GM03348 (cell line): Measurements from ENCODE around the gene ATF6B.
"Not testable (repeated sequence)": the region's sequence is repeated elsewhere in the genome, so short reads cannot be mapped to it uniquely, and the experiment has no call there.

ENCODE experiments used
- DNase-seq: peaks from one replicate; pipeline ENCODE4 v3.0.0; 2012; ENCODE audit warnings: low spot score

ATF6B gene

DNA sequence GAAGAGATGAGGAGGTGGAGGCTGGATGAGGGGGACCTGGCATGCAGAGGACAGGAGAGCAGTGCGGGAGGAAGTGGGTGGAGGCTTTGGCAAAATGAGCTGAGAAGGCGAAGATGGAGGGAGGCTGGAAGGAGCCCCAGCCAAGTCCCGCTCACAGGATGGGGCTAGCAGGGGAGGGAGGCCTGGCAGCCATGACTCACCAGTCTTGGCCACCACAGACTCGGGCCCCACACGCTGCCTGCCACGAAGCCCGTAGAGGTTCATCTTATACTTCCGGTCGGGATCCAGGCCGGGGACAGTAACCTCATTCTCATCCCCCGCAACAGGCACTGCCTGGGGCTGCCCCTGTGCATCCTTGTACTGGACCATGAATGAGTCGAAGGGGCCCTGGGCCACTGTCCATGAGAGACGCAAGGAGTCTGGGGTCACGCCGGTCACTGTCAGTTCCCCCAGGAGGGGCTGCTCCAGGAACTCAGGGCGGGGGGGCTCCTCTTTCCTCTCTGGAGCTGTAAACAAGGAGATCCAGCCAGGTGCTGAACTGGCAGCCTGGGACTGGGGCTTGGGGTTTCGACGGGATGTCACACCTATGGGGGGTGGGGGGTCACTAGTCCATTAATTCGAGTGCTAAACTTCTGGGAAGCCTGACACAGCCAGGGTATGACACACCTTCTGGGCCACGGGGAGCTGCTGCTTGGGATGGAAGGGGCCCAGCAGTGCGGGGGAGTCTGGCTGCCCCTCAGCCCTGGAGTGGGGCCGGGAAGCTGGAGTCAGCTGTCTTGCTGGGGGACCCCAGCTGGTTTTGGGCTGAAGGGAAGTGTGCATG lies 46.7 kb downstream of the ATF6B start:
- peak; percentile 97 for DNase-seq

GRCh38 chr6:32079566-32080290 lies 48.3 kb downstream of the ATF6B start:
- peak; percentile 69 for DNase-seq

DNA sequence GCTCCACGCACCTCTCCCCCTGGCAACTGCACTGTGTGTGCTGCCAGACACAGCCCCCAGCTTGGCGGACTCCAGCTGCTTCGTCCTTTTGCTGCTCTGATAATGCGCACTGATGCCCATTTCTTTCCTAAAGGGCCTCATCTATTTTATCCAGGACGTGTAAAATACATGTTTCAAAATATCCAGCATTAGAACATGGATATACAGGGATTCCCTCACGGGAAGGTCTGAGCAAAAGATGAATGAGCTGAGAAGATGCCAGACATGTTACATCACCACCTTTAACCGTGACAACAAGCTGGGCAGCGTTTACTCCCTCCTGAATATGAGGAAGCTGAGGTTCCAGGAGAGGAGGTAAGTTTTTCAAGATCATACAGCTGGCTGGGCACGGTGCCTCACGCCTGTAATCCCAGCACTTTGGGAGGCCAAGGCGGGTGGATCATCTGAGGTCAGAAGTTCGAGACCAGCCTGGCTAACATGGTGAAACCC lies 51.7 kb downstream of the ATF6B start:
- DNase-seq, result peak; percentile 73

DNA sequence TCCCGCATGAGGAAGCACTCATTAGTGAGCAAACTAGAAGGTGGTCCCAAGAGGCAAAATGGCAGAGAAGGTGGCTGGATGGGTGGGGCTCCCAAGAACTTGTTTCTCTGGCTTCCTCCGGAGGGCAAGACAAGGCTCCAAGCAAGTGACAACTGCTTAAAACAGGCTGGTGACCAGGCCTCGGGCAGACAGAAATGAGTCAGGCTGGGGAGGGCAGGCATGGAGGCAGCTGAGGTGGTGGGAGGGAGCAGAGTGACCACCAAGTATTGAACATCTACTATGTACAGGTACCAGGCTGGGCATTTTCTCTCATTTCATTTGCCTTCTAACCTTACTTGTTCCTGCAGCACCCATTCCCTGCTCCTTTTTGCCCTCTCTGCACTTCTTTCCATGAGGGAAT lies 52.3 kb downstream of the ATF6B start:
- no peak for DNase-seq

- DNase-seq, result peak; percentile 82
These were observed 53.0 kb downstream of the ATF6B start for GRCh38 chr6:32074996-32075532.

DNA sequence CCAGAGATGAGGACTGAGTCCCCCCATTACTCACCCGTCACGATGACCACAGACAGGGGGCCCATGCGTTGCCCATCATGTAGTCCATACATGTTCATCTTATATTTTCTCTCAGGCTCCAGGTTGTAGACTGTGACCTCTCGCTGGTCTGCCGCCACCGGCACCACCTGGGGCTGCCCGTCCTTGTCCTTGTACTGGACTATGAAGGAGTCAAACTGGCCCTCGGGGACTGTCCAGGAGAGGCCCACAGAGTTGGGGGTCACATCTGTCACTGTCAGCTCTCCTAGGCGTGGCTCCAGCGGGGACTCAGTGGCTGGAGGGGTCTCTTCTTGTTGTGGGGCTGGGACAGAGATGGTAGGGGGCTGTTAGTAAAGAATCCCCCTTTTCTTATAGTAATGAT lies 54.4 kb downstream of the ATF6B start:
- DNase-seq, result no peak

DNA sequence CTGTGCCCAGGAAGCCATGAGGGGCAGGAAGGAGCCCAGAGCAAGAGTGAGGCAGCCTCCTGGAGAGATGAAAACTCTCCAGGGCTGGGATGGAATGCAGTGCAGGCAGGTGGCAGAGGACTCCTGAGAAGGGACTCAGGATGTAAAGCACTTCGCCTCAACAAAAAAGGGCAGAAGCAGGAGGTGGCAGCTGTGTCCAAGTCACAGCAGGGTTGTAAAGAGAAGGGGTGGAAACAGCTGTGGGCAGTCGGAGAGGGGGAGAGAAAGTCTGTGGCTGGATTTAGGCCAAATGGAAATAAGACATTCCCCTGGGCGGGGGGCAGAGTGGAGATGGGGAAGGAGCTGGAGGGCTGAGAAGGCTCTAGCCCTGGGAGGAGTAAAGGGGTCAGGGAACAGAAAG lies 54.9 kb downstream of the ATF6B start:
- no peak for DNase-seq

- no peak for DNase-seq
These were observed 57.1 kb downstream of the ATF6B start for GRCh38 chr6:32070814-32071543.

GRCh38 chr6:32069878-32070515 lies 58.0 kb downstream of the ATF6B start:
- DNase-seq, result no peak

GRCh38 chr6:32069460-32069859 lies 58.6 kb downstream of the ATF6B start:
- DNase-seq, result no peak

DNA sequence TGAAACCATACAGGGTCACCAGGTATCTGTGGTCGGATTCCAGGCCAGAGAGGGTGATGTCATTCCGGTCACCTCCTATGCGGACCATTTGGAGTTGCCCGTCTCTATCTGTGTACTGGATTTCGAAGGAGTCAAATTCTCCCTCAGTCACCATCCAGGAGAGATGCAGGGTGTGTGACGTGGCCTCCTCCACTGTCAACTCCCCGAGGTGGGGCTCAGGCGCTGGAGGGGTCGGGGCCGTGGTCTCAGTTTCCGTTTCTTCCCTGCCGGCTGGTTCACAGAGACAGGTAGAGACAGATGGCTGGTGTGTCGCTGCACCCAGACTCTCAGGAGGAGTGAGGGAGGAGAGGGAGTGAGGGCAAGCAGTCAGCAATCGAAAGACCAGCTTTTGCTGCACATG lies 59.2 kb downstream of the ATF6B start:
- DNase-seq, result no peak

DNA sequence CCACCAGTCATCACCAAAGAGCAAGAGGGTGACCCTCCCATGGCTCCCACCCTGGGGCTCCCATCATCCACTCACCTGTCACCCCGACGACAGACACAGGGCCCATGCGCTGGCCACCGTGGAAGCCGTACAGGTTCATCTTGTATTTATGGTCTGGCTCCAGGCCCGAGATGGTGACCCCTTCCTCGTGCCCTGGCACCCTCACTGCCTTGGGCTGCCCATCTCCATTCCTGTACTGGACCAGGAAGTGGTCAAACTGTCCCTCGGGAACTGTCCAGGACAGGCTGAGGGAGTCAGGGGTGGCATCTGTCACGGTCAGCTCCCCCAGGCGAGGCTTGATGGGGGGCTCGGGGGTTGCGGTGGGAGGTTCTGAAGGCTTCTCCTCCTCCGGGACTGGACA lies 59.7 kb downstream of the ATF6B start:
- DNase-seq, result not testable (repeated sequence)

GRCh38 chr6:32067521-32067920 lies 60.5 kb downstream of the ATF6B start:
- not testable (repeated sequence) for DNase-seq
